Natural killer cell (primary cell): Measurements from ENCODE around the gene PRSS53. TPM values are rescaled to one million over a fixed set of nuclear protein-coding genes. Genes with fewer than 3 reads are reported as not detected.
A peak's percentile ranks its signal among the peaks of the same experiment; 100 is the strongest.

Experiments
- ATAC-seq, 3 donors: fragments of 150-1000 bp in 2 of 3; fragments of 200-7000 bp in 1 of 3; cut with Tn5 transposase; 1 replicate in 1 of 3; 2 replicates in 2 of 3; pipeline ENCODE4 v1.10.0; 2021; ENCODE audit warnings: mild to moderate bottlenecking in 2 of 3, moderate library complexity in 2 of 3
- DNase-seq, 2 donors: peaks; one replicate each; pipeline versions ENCODE4 v3.0.0 to v3.0.0-alpha.2; 2013 to 2021; ENCODE audit warnings: mixed read lengths in 1 of 2
- H3K27ac ChIP-seq: one replicate; pipeline ENCODE4 v1.5.1; 2013; ENCODE audit warnings: mild to moderate bottlenecking, low read length
- H3K27me3 ChIP-seq: one replicate; pipeline ENCODE4 v1.6.1; 2013; ENCODE audit warnings: low read length; ENCODE audit not compliant: control insufficient read depth, insufficient read depth
- H3K36me3 ChIP-seq: one replicate; pipeline ENCODE4 v1.6.1; 2013; ENCODE audit warnings: low read length; ENCODE audit not compliant: control insufficient read depth, insufficient read depth
- H3K4me1 ChIP-seq: one replicate; pipeline ENCODE4 v1.6.1; 2013; ENCODE audit warnings: low read length; ENCODE audit not compliant: control insufficient read depth, insufficient read depth
- H3K4me3 ChIP-seq: one replicate; pipeline ENCODE4 v1.5.1; 2013; ENCODE audit warnings: low read length
- H3K9me3 ChIP-seq: one replicate; pipeline ENCODE4 v1.6.1; 2013; ENCODE audit warnings: low read length; ENCODE audit not compliant: control insufficient read depth, insufficient read depth
- H3K27ac Mint-ChIP-seq, 2 donors: one replicate each; pipeline ENCODE4 v1.8.0; 2022; ENCODE audit warnings: mild to moderate bottlenecking in 2 of 2, mixed read lengths in 2 of 2, moderate library complexity in 1 of 2
- H3K27me3 Mint-ChIP-seq, 2 donors: one replicate each; pipeline ENCODE4 v1.8.0; 2022; ENCODE audit warnings: low read depth in 2 of 2, mixed read lengths in 2 of 2
- H3K36me3 Mint-ChIP-seq: one replicate; pipeline ENCODE4 v1.8.0; 2022; ENCODE audit warnings: mixed read lengths
- H3K4me1 Mint-ChIP-seq, 2 donors: one replicate each; pipeline ENCODE4 v1.8.0; 2022; ENCODE audit warnings: mixed read lengths in 2 of 2
- H3K4me3 Mint-ChIP-seq: one replicate; pipeline ENCODE4 v1.8.0; 2022; ENCODE audit warnings: mild to moderate bottlenecking, moderate library complexity, mixed read lengths
- H3K9me3 Mint-ChIP-seq, 2 donors: one replicate each; pipeline ENCODE4 v1.8.0; 2022; ENCODE audit warnings: mixed read lengths in 2 of 2
- CTCF ChIP-seq: fragments of 200-600 bp; IDR thresholded peaks from one replicate; pipeline ENCODE4 v1.8.0; 2022; ENCODE audit warnings: antibody characterized with exemption
- WGBS: methylation state at CpG from one replicate; pipeline ENCODE4 v1.1.7; 2013; ENCODE audit warnings: missing lambda C conversion rate; ENCODE audit not compliant: insufficient coverage; 5-methylcytosine and 5-hydroxymethylcytosine counted together
- intact Hi-C: fragments of 100-400 bp; cut with micrococcal nuclease; formaldehyde crosslinking; loops from one replicate; pipeline ENCODE4 v1.14.2; 2022
- total RNA-seq, 4 donors: library from RNA; stranded (reverse); fragments of 120-200 nt in 1 of 4; gene quantifications; one replicate each; pipeline versions ENCODE4 v1.2.3 to v1.2.4, GENCODE V29; 2013 to 2022

Gene PRSS53
- total RNA-seq, 3 donors from 2014 or later (not counting 1 experiment from before 2014, with no cell fraction given) = 4.3 to 7.4 (median 5.1) TPM

GRCh38 chr16:31099860-31100638, 11.3 kb upstream of the PRSS53 start:
- Mint-ChIP-seq H3K27me3 (no peaks in the 10 kb centered on the region), H3K4me1 (peaks cover 10% of the 10 kb centered on the region in 2 donors), H3K9me3 (no peaks in the 10 kb centered on the region), H3K36me3 (no peaks in the 10 kb centered on the region), H3K27ac (no peak overlapping the region), H3K4me3 (no peak overlapping the region)
- no peak for TF ChIP-seq CTCF
- WGBS = 87% methylated on average over 4 of the region's 4 CpGs
- intact Hi-C loops = no loop called here
- H3K27ac ChIP-seq = no peak overlapping the region
- H3K4me1 ChIP-seq = peaks cover 11% of the 10 kb centered on the region
- no peak for DNase-seq
- H3K36me3 ChIP-seq = no peaks in the 10 kb centered on the region
- no peak overlapping the region for H3K4me3 ChIP-seq
- no peaks in the 10 kb centered on the region for H3K27me3 ChIP-seq
- H3K9me3 ChIP-seq = no peaks in the 10 kb centered on the region
- no peak for ATAC-seq

- intact Hi-C loops = loop anchor here (1.0 to 5.0 kb wide), 3 partner anchors 20 to 109 kb away; partner anchors contain the start of genes HSD3B7, STX4, ZNF646 and ZNF668
- H3K4me3 ChIP-seq = peak within 1 kb of the TSS; percentile 87
- no peaks in the 10 kb centered on the region for H3K27me3 Mint-ChIP-seq
- peak; percentile 78 to 89 (median 82) for ATAC-seq
- H3K4me1 ChIP-seq = peaks cover 26% of the 10 kb centered on the region
- no peaks in the 10 kb centered on the region for H3K27me3 ChIP-seq
- no peak for TF ChIP-seq CTCF
- peak within 1 kb of the TSS; percentile 87 for H3K4me3 Mint-ChIP-seq
- WGBS = under 1% methylated on average over 69 of the region's 69 CpGs
- H3K9me3 Mint-ChIP-seq = no peaks in the 10 kb centered on the region
- H3K27ac Mint-ChIP-seq = peak within 1 kb of the TSS; percentile 84 to 90
- H3K9me3 ChIP-seq = no peaks in the 10 kb centered on the region
- peak within 1 kb of the TSS; percentile 67 for H3K27ac ChIP-seq
- peak; percentile 69 to 93 for DNase-seq
- H3K36me3 Mint-ChIP-seq = no peaks in the 10 kb centered on the region
- peaks cover 10% of the 10 kb centered on the region for H3K36me3 ChIP-seq
- H3K4me1 Mint-ChIP-seq = peaks cover 22 to 24% of the 10 kb centered on the region in 2 donors
These were observed 5.8 kb upstream of the PRSS53 start, which contains the start of gene VKORC1 for GRCh38 chr16:31094424-31095120. Gene VKORC1 (minus strand): TSS chr16:31094797. CDS start chr16:31094729, 68 bp downstream.

- H3K9me3 ChIP-seq = no peaks in the 10 kb centered on the region
- H3K36me3 ChIP-seq = peaks cover 12% of the 10 kb centered on the region
- intact Hi-C loops = loop anchor here (5.0 kb wide), 1 partner anchor 62 kb away; the partner anchor contains the start of gene STX4
- Mint-ChIP-seq H3K4me3 (peak overlapping the region; percentile 87), H3K4me1 (peaks cover 22 to 24% of the 10 kb centered on the region in 2 donors), H3K9me3 (no peaks in the 10 kb centered on the region), H3K27me3 (no peaks in the 10 kb centered on the region), H3K36me3 (no peaks in the 10 kb centered on the region), H3K27ac (peak overlapping the region; percentile 84 to 90)
- 3% methylated on average over 20 of the region's 20 CpGs for WGBS
- peak in 2 of 3 donors; percentile 2 to 4 for ATAC-seq
- TF ChIP-seq CTCF = no peak
- DNase-seq = no peak
- no peak overlapping the region for H3K27ac ChIP-seq
- peak overlapping the region; percentile 87 for H3K4me3 ChIP-seq
- peaks cover 26% of the 10 kb centered on the region for H3K4me1 ChIP-seq
- H3K27me3 ChIP-seq = no peaks in the 10 kb centered on the region
These were observed 5.3 kb upstream of the PRSS53 start for GRCh38 chr16:31094088-31094423.
